ENCODE data around the gene ARL11.

GRCh38 chr13:49607761-49608160 is 20.5 kb upstream of the ARL11 start:
- TF ChIP-seq CTCF (IDR thresholded peaks at IDR 0.05) (no peak), POLR2A (IDR thresholded peaks at IDR 0.05) (no peak)

Measured in testis (tissue), 2 donors.